Ureter (tissue), 1 donor: ENCODE results near the gene CARD16. TPM values are rescaled to one million over a fixed set of nuclear protein-coding genes. Genes with fewer than 3 reads are reported as not detected.
A peak's percentile ranks its signal among the peaks of the same experiment; 100 is the strongest.
"Not testable (repeated sequence)": the region's sequence is repeated elsewhere in the genome, so short reads cannot be mapped to it uniquely, and the experiment has no call there.

ENCODE experiments used
- DNase-seq: peaks from one replicate; pipeline ENCODE4 v3.0.0-alpha.2; 2020; ENCODE audit warnings: low spot score
- total RNA-seq: library from RNA; stranded (reverse); gene quantifications from one replicate; pipeline ENCODE4 v1.2.4, GENCODE V29; 2023
- donor health status: DM: yes; HTN: yes; CAD: no.

CARD16 gene
- 14.3 TPM for total RNA-seq

GRCh38 chr11:105044557-105045524 lies at the start of gene CARD16:
CARD16 (minus strand) TSS chr11:105045335; CDS start chr11:105045297, 38 bp downstream.
- DNase-seq = peak; percentile 60

- DNase-seq = no peak
Measured at GRCh38 chr11:105092256-105093239, 47.4 kb upstream of the CARD16 start.

- no peak for DNase-seq
Measured at GRCh38 chr11:105081412-105082150, 36.4 kb upstream of the CARD16 start.

GRCh38 chr11:105080171-105080906 lies 35.2 kb upstream of the CARD16 start:
- DNase-seq = not testable (repeated sequence)

- no peak for DNase-seq
Measured at GRCh38 chr11:105078283-105078682, 33.1 kb upstream of the CARD16 start.

- not testable (repeated sequence) for DNase-seq
Measured at GRCh38 chr11:105077141-105077790, 32.1 kb upstream of the CARD16 start.

- no peak for DNase-seq
Measured at GRCh38 chr11:105074166-105074530, 29.0 kb upstream of the CARD16 start.

- DNase-seq = no peak
Measured at GRCh38 chr11:105073456-105074165, 28.5 kb upstream of the CARD16 start.

GRCh38 chr11:105072080-105072479 lies 26.9 kb upstream of the CARD16 start:
- DNase-seq = not testable (repeated sequence)

GRCh38 chr11:105071089-105071732 lies 26.1 kb upstream of the CARD16 start:
- no peak for DNase-seq

GRCh38 chr11:105070306-105070705 lies 25.2 kb upstream of the CARD16 start:
- DNase-seq = no peak

GRCh38 chr11:105069749-105070148 lies 24.6 kb upstream of the CARD16 start:
- not testable (repeated sequence) for DNase-seq

GRCh38 chr11:105063245-105063941 lies 18.3 kb upstream of the CARD16 start:
- not testable (repeated sequence) for DNase-seq

- no peak for DNase-seq
Measured at GRCh38 chr11:105057432-105057831, 12.3 kb upstream of the CARD16 start.

- DNase-seq = no peak
Measured at GRCh38 chr11:105056446-105056845, 11.3 kb upstream of the CARD16 start.

- no peak for DNase-seq
Measured at GRCh38 chr11:105054723-105055493, 9.8 kb upstream of the CARD16 start.

GRCh38 chr11:105052487-105052886 lies 7.4 kb upstream of the CARD16 start:
- DNase-seq = no peak

- DNase-seq = no peak
Measured at GRCh38 chr11:105051559-105051958, 6.4 kb upstream of the CARD16 start.
